ENCODE measurements around the gene NPHP1.
A peak's percentile ranks its signal among the peaks of the same experiment; 100 is the strongest.
"Not testable (repeated sequence)": the region's sequence is repeated elsewhere in the genome, so short reads cannot be mapped to it uniquely, and the experiment has no call there.

NPHP1 gene

DNA sequence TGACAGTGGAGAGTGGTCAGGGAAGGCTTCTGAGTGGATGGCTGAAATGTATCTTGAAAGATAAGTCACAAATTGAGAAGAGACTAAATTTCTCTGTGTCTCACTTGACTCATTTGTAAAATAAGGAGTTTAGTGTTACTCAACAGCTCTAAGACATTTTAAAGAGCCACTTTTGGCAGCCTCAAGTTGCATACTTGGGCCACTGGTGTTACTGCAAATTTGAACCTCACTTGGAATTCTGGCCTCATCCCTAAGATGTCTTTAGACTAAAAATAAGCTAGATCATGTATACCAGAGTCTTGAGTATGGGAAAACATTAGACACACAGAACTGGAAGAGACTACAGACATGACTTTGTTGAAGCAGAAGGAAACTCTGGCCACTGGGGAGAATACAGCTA is 12.0 kb upstream of the NPHP1 start:
- TF ChIP-seq CTCF (conservative IDR thresholded peaks at IDR 0.05): no peak
- no peak for TF ChIP-seq ZFX (IDR thresholded peaks at IDR 0.05)
- H3K27ac ChIP-seq: no peak overlapping the region

- no peak overlapping the region for H3K27ac ChIP-seq
- no peak for TF ChIP-seq ZFX (IDR thresholded peaks at IDR 0.05)
- TF ChIP-seq CTCF (conservative IDR thresholded peaks at IDR 0.05): no peak
Measured at GRCh38 chr2:110216199-110216598, 11.4 kb upstream of the NPHP1 start.

- no peak overlapping the region for H3K27ac ChIP-seq
- TF ChIP-seq CTCF (conservative IDR thresholded peaks at IDR 0.05) (no peak), ZFX (IDR thresholded peaks at IDR 0.05) (no peak)
Measured at GRCh38 chr2:110215566-110216158, 10.8 kb upstream of the NPHP1 start.

DNA sequence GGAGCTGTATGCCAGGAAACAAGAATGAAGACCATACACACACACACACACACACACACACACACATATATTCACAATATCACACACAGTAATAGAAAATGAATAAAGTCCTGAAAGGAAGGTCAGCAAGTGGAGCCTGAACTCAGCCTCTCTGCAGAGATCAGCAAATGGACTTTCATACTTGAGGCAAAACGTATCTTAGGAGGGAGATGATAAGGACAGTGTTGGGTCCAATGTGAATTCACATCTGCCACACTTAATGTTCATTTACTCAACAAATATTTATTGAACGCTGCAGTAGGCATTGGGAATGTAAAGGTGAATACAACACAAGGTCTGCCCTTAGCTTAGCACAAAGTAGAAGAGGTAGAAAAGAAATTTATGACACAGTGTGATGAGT is 10.3 kb upstream of the NPHP1 start:
- TF ChIP-seq CTCF (conservative IDR thresholded peaks at IDR 0.05) (no peak), ZFX (IDR thresholded peaks at IDR 0.05) (no peak)
- H3K27ac ChIP-seq: no peak overlapping the region

DNA sequence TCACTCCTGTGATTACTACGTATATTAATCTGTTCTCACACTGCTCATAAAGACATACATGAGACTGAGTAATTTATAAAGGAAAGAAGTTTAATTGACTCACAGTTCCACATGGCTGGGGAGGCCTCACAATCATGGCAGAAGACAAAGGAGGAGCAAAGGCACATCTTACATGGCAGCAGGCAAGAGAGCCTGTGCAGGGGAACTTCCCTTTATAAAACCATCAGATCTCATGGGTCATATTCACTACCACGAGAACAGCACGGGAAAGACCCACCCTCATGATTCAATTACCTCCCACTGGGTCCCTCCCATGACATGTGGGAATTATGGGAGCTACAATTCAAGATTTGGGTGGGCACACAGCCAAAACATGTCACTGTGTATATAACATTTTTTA is 8.7 kb upstream of the NPHP1 start:
- not testable (repeated sequence) for H3K27ac ChIP-seq

GRCh38 chr2:110211938-110212858 is 7.4 kb upstream of the NPHP1 start, which contains the start of gene MTLN:
TSS of gene MTLN (minus strand) at chr2:110212547. CDS start at chr2:110212525, 22 bp downstream.
- H3K27ac ChIP-seq: peak within 1 kb of the TSS; percentile 93
- no peak for TF ChIP-seq ZFX (IDR thresholded peaks at IDR 0.05)
- TF ChIP-seq CTCF (conservative IDR thresholded peaks at IDR 0.05): no peak

- no peak for TF ChIP-seq ZFX (IDR thresholded peaks at IDR 0.05)
- no peak for TF ChIP-seq CTCF (conservative IDR thresholded peaks at IDR 0.05)
- no peak overlapping the region for H3K27ac ChIP-seq
Measured at GRCh38 chr2:110205660-110206455, 1.0 kb upstream of the NPHP1 start.

Measured in C4-2B (cell line).